Measurements from ENCODE around the gene ZCRB1. TPM values are rescaled to one million over a fixed set of nuclear protein-coding genes. Genes with fewer than 3 reads are reported as not detected.

The ZCRB1 gene
- total and polyA plus RNA-seq, 2 donors from 2014 or later, result 45.6 to 87.5 TPM

DNA sequence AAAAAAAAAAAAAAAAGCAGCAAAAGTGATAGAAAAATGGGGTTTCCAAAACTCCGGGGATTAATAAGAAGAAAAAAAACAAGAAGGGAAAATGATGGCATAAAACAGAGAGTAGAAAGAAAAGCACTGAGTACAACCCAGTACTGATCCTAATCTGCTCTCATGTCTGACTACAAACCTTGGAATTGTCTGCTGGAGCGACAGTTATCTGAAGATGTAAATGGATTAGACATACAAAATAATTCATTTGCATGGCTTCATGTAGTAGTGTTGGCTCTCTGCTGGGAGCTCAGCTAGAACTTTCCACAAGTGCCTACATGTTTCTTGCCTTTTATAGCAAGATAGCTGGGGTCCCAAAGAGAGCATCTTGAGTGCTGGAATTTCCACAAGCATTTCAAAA lies 34.2 kb downstream of the ZCRB1 start:
- no peak for FAIRE-seq
- H3K36me3 ChIP-seq (ENCODE audit: control insufficient read depth in 2 of 3, insufficient read depth in 3 of 3, low read length in 3 of 3), result no peaks in the 10 kb centered on the region
- TF ChIP-seq, protein P1, sequence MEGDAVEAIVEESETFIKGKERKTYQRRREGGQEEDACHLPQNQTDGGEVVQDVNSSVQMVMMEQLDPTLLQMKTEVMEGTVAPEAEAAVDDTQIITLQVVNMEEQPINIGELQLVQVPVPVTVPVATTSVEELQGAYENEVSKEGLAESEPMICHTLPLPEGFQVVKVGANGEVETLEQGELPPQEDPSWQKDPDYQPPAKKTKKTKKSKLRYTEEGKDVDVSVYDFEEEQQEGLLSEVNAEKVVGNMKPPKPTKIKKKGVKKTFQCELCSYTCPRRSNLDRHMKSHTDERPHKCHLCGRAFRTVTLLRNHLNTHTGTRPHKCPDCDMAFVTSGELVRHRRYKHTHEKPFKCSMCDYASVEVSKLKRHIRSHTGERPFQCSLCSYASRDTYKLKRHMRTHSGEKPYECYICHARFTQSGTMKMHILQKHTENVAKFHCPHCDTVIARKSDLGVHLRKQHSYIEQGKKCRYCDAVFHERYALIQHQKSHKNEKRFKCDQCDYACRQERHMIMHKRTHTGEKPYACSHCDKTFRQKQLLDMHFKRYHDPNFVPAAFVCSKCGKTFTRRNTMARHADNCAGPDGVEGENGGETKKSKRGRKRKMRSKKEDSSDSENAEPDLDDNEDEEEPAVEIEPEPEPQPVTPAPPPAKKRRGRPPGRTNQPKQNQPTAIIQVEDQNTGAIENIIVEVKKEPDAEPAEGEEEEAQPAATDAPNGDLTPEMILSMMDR (IDR thresholded peaks at IDR 0.05; ENCODE audit: borderline replicate concordance, extremely low read depth, insufficient read depth), result no peak
- DNase-seq, result no peak
- H3K27me3 ChIP-seq (ENCODE audit: control insufficient read depth, insufficient read depth, low read length), result no peaks in the 10 kb centered on the region
- H3K4me3 ChIP-seq (ENCODE audit: low read length in 3 of 3), result no peak overlapping the region
- no peak overlapping the region for H3K27ac ChIP-seq (ENCODE audit: low read depth in 2 of 2, low read length in 2 of 2)
- H3K9ac ChIP-seq (ENCODE audit: low read length in 3 of 3), result no peak overlapping the region
- H3K9me3 ChIP-seq (ENCODE audit: control insufficient read depth in 2 of 3, insufficient read depth in 1 of 3, low read length in 3 of 3), result no peaks in the 10 kb centered on the region
- intact Hi-C loops (cut with DNase I), result no loop called here
- no peaks in the 10 kb centered on the region for H3K4me1 ChIP-seq (ENCODE audit: control insufficient read depth in 2 of 3, insufficient read depth in 2 of 3, low read depth in 1 of 3, low read length in 3 of 3)

DNA sequence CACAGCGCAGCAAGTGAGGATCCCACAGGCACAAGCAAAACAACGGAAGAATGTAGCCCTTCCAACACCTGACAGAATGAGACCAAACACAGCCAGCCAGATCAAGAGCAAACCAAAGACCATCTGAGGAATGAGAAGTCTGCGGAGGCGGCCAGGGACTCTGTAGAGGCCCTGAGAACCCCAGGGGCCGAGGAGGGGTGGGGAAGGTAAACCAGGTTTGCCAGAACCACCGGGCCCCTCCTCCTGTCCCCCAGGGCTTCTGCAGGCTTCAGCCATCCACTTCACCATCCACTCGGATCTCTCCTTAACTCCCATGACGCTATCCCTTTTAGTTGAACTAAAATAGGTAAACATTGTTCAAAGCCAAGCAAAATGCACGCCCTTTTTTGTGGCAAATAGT lies 37.4 kb downstream of the ZCRB1 start:
- intact Hi-C loops (cut with DNase I), result no loop called here
- DNase-seq (no peak), FAIRE-seq (no peak)
- H3K27ac ChIP-seq (ENCODE audit: low read depth in 2 of 2, low read length in 2 of 2), result no peak overlapping the region
- no peaks in the 10 kb centered on the region for H3K27me3 ChIP-seq (ENCODE audit: control insufficient read depth, insufficient read depth, low read length)
- H3K9ac ChIP-seq (ENCODE audit: low read length in 3 of 3), result no peak overlapping the region
- no peaks in the 10 kb centered on the region for H3K9me3 ChIP-seq (ENCODE audit: control insufficient read depth in 2 of 3, insufficient read depth in 1 of 3, low read length in 3 of 3)
- no peaks in the 10 kb centered on the region for H3K4me1 ChIP-seq (ENCODE audit: control insufficient read depth in 2 of 3, insufficient read depth in 2 of 3, low read depth in 1 of 3, low read length in 3 of 3)
- no peaks in the 10 kb centered on the region for H3K36me3 ChIP-seq (ENCODE audit: control insufficient read depth in 2 of 3, insufficient read depth in 3 of 3, low read length in 3 of 3)
- TF ChIP-seq, protein P1 (IDR thresholded peaks at IDR 0.05; ENCODE audit: borderline replicate concordance, extremely low read depth, insufficient read depth), result no peak
- no peak overlapping the region for H3K4me3 ChIP-seq (ENCODE audit: low read length in 3 of 3)

DNA sequence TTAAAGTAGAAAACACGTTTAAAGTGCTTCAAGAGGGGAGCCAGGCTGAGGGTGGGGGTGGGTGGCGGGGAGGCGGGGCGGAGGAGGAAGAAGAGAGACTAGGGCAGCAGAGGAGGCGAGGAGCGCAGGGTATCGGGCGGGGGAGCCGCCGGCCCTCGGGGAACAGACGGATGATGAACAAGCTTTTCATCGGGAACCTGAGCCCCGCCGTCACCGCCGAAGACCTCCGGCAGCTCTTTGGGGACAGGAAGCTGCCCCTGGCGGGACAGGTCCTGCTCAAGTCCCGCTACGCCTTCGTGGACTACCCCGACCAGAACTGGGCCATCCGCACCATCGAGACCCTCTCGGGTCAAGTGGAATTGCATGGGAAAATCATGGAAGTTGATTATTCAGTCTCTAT lies 39.2 kb downstream of the ZCRB1 start:
- TF ChIP-seq, protein P1 (IDR thresholded peaks at IDR 0.05; ENCODE audit: borderline replicate concordance, extremely low read depth, insufficient read depth), result no peak
- Histone ChIP-seq H3K9ac (ENCODE audit: low read length in 3 of 3) (no peak overlapping the region), H3K4me3 (ENCODE audit: low read length in 3 of 3) (no peak overlapping the region), H3K9me3 (ENCODE audit: control insufficient read depth in 2 of 3, insufficient read depth in 1 of 3, low read length in 3 of 3) (no peaks in the 10 kb centered on the region), H3K4me1 (ENCODE audit: control insufficient read depth in 2 of 3, insufficient read depth in 2 of 3, low read depth in 1 of 3, low read length in 3 of 3) (no peaks in the 10 kb centered on the region), H3K36me3 (ENCODE audit: control insufficient read depth in 2 of 3, insufficient read depth in 3 of 3, low read length in 3 of 3) (no peaks in the 10 kb centered on the region), H3K27ac (ENCODE audit: low read depth in 2 of 2, low read length in 2 of 2) (no peak overlapping the region), H3K27me3 (ENCODE audit: control insufficient read depth, insufficient read depth, low read length) (no peaks in the 10 kb centered on the region)
- DNase-seq (no peak), FAIRE-seq (no peak)
- intact Hi-C loops (cut with DNase I), result no loop called here

DNA sequence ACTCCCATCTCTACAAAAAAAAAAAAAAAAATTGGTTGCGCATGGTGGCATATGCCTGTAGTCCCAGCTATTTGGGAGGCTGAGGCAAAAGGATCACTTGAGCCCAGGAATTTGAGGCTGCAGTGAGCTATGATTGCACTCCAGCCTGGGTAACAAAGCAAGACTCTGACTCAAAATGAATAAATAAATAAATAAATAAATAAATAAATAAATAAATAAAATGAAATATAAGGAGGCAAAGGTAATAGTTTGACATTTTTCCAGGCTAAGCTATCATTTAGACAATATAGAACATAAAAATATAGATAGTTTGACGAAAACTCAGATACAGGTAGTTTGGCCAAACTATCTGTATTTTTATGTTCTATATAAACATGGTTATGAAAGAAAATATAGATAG lies 40.5 kb downstream of the ZCRB1 start:
- Histone ChIP-seq H3K4me1 (ENCODE audit: control insufficient read depth in 2 of 3, insufficient read depth in 2 of 3, low read depth in 1 of 3, low read length in 3 of 3) (no peaks in the 10 kb centered on the region), H3K27me3 (ENCODE audit: control insufficient read depth, insufficient read depth, low read length) (no peaks in the 10 kb centered on the region), H3K4me3 (ENCODE audit: low read length in 3 of 3) (no peak overlapping the region), H3K36me3 (ENCODE audit: control insufficient read depth in 2 of 3, insufficient read depth in 3 of 3, low read length in 3 of 3) (no peaks in the 10 kb centered on the region), H3K9ac (ENCODE audit: low read length in 3 of 3) (no peak overlapping the region), H3K27ac (ENCODE audit: low read depth in 2 of 2, low read length in 2 of 2) (no peak overlapping the region), H3K9me3 (ENCODE audit: control insufficient read depth in 2 of 3, insufficient read depth in 1 of 3, low read length in 3 of 3) (no peaks in the 10 kb centered on the region)
- intact Hi-C loops (cut with DNase I), result no loop called here
- FAIRE-seq (no peak), DNase-seq (no peak)
- TF ChIP-seq, protein P1 (IDR thresholded peaks at IDR 0.05; ENCODE audit: borderline replicate concordance, extremely low read depth, insufficient read depth), result no peak
